IPS-20b (cell line): ENCODE results near the gene ZNF791.

Experiments used
- H3K27ac ChIP-seq: one replicate; pipeline ENCODE4 v1.5.1; 2013; ENCODE audit warnings: low read length
- H3K27me3 ChIP-seq: 2 replicates; pipeline ENCODE4 v1.6.1; 2013; ENCODE audit warnings: mild to moderate bottlenecking, low read length, inconsistent platforms; ENCODE audit not compliant: insufficient read depth
- H3K36me3 ChIP-seq: 2 replicates; pipeline ENCODE4 v1.6.1; 2013; ENCODE audit warnings: low read depth, mild to moderate bottlenecking, inconsistent platforms, low read length, moderate library complexity; ENCODE audit not compliant: insufficient read depth
- H3K4me1 ChIP-seq: 2 replicates; pipeline ENCODE4 v1.6.1; 2013; ENCODE audit warnings: mild to moderate bottlenecking, control low read depth, inconsistent platforms, low read length, moderate library complexity; ENCODE audit not compliant: insufficient read depth
- H3K4me3 ChIP-seq: 2 replicates; pipeline ENCODE4 v1.5.1; 2013; ENCODE audit warnings: mild to moderate bottlenecking, low read length, inconsistent platforms
- H3K9ac ChIP-seq: 2 replicates; pipeline ENCODE4 v1.6.1; 2013; ENCODE audit warnings: low read depth, mild to moderate bottlenecking, inconsistent platforms, low read length, moderate library complexity
- H3K9me3 ChIP-seq: 2 replicates; pipeline ENCODE4 v1.6.1; 2013; ENCODE audit warnings: mild to moderate bottlenecking, low read depth, low read length, inconsistent platforms; ENCODE audit not compliant: insufficient read depth

The ZNF791 gene

DNA sequence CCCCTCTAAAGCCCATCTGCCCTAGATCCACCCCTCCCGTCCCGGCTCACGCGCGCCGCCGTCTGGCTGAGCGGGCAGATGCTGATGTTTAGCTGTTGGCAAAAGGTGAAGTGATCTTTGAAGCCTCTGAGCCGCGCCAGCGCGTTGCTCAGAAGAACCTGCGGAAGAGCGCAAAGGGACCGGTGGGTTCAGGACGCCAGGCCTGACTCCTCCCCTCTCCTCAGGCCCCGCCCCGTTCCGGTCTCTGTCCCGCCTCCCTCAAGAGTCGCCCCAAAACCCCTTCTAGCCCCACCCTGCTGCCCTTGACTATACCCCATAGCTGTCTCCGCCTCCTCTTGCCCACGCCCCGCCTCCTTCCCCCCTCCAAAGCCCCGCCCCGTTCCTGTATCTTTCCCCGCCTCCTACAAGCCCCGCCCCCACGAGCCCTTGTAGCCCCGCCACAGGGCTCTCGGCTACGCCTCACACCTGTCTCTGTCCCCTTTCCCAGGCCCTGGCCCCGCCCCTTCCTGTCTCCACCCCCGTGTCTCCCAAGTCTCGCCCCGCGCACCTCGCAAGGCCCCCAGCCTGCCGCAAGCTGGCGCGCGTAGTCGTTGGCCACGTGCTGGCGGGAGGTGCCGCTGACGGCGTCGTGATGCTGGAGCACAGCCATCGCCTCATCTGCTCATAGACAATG, 46.3 kb downstream of the ZNF791 start:
- H3K36me3 ChIP-seq = peaks cover 36% of the 10 kb centered on the region
- no peak overlapping the region for H3K4me3 ChIP-seq
- no peak overlapping the region for H3K27ac ChIP-seq
- H3K9ac ChIP-seq = no peak overlapping the region
- H3K27me3 ChIP-seq = no peaks in the 10 kb centered on the region
- H3K9me3 ChIP-seq = no peaks in the 10 kb centered on the region
- H3K4me1 ChIP-seq = no peaks in the 10 kb centered on the region

DNA sequence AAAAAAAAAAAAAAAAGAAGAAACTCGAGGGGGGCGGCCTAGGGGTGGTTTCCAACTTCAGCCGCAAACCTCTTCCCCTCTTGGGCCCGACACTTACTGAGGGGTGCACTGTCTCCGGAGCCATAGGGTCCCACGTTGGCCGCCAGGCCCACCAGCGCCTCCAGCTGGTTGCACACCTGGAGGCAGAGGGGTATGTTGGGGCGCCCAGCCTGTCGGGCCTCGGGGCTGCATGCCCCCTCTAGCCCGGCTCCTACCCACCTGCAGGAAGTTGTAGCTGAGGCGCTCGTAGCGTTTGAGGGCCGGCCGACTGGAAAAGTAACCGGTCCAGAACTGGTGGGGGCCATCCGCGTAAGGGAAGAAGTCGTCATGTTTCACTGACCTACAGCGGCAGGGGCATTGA, 47.2 kb downstream of the ZNF791 start:
- no peak overlapping the region for H3K27ac ChIP-seq
- no peaks in the 10 kb centered on the region for H3K4me1 ChIP-seq
- no peak overlapping the region for H3K9ac ChIP-seq
- no peaks in the 10 kb centered on the region for H3K9me3 ChIP-seq
- H3K36me3 ChIP-seq = peaks cover 36% of the 10 kb centered on the region
- H3K4me3 ChIP-seq = no peak overlapping the region
- H3K27me3 ChIP-seq = no peaks in the 10 kb centered on the region

DNA sequence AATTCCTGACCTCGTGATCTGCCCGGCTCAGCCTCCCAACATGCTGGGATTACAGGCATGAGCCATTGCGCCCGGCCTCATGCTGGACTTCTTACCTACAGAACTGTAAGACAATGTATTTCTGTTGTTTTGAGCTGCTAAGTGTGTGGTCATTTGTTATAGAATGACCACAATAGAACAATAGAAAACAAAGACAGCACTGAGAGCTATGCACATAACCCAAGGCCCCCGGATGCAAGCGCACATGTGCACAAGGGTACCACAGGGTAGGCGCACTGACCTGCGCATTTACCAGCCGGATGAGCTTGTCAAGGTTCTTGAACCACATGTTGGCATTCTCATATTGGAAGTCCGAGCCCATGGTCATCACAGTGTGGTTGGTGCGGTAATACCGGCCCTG, 50.3 kb downstream of the ZNF791 start:
- H3K4me1 ChIP-seq = no peaks in the 10 kb centered on the region
- H3K36me3 ChIP-seq = peaks cover 43% of the 10 kb centered on the region
- H3K4me3 ChIP-seq = no peak overlapping the region

DNA sequence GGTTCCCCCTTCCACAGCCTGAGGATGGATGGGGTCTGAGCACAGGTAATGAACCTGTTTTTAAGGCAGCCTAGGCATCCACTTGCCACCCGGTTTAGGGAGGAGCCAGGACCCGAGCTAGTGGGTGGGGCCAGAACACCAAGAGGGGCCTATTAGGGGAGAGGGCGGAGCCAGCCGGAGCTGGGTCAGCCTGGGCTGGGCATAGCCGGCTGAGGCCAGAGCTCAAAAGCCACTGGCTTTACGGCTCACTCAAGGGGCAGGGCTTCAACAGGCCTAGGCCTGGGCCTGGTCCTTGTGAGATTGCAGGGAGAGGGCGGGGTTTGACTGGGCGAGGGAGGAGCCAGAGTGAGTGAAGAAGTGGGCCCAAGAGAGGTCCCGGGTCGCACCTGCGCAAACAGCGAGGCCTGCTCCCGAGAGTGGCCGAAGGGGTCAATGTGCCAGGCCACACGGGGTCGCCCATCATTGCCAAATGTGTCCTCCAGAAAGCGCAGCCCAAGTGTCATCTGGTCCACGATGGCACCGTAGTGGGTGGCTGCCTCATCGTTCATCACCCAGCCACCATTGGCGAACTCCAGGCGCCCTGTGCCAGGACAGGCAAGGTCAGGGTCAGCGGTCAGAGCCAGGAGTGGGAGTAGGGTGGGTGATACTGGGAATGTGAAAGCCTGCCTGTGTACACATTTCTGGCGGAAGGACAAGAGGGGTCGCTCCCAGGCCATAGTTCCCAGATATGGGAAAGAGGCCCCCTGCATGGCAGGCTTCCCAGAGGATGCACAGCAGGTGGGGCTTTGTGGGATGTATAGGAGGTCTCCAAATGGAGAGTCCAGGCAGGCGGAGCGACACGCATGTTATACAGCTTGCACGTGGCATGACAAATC, 53.9 kb downstream of the ZNF791 start:
- Histone ChIP-seq H3K4me1 (no peaks in the 10 kb centered on the region), H3K27ac (no peak overlapping the region), H3K9me3 (no peaks in the 10 kb centered on the region), H3K36me3 (peaks cover 35% of the 10 kb centered on the region), H3K4me3 (no peak overlapping the region), H3K9ac (no peak overlapping the region), H3K27me3 (no peaks in the 10 kb centered on the region)

More for the DNA sequence above, 50.3 kb downstream of the ZNF791 start:
- Histone ChIP-seq H3K27ac (no peak overlapping the region), H3K27me3 (no peaks in the 10 kb centered on the region), H3K9ac (no peak overlapping the region), H3K9me3 (no peaks in the 10 kb centered on the region)

DNA sequence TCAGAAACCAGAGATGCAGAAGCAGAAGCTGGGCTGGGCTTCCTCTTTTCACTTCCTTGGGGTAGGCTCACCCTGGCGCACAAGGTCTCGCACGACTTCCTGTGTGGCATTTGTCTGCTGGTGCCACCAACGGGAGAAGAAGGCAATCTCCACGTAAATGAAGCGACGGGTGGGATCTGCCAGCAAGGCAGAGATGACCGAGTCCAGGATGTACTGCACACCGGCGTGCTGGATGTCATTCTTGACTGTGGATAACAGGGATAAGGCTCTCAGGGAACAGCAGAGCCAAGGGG, 54.5 kb downstream of the ZNF791 start:
- Histone ChIP-seq H3K27me3 (no peaks in the 10 kb centered on the region), H3K4me1 (0 out of 2 replicates have a peak, but pooled peaks cover under 1% of the 10 kb centered on the region), H3K4me3 (no peak overlapping the region), H3K36me3 (peaks cover 35% of the 10 kb centered on the region), H3K9me3 (no peaks in the 10 kb centered on the region), H3K9ac (no peak overlapping the region), H3K27ac (no peak overlapping the region)

DNA sequence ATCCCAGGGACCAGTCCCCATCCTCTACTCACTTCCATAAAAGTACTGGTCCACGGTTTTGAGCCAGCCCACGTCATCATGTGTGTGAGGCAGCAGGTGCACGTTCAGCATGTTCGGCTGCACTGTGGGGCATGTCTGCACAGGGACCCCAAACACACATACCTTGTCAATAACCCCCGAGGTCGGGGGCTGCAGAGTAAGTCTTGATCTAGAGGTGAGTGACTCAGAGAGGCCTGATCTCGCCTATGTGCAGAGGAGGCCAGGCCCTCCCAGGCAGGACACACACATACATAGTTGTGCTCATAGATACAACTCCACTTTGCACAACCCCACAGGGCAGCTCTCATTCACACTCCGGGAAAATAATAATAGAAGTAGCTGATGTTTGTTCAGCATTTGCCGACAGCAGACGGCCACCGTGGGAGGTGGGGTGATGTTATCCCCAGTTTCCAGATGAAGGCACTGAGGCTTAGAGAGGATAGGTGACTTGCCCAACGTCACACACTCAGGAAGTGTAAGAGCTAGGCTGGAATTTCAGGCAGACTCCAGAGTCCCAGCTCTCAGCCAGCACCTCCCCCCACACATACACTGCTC, 55.0 kb downstream of the ZNF791 start:
- Histone ChIP-seq H3K9ac (peak overlapping the region; percentile 92; the same call in 1 of the 2 replicates), H3K9me3 (no peaks in the 10 kb centered on the region), H3K27ac (peak overlapping the region; percentile 71), H3K36me3 (peaks cover 39% of the 10 kb centered on the region), H3K4me1 (0 out of 2 replicates have a peak, but pooled peaks cover 5% of the 10 kb centered on the region), H3K27me3 (no peaks in the 10 kb centered on the region), H3K4me3 (peak overlapping the region; percentile 98)

DNA sequence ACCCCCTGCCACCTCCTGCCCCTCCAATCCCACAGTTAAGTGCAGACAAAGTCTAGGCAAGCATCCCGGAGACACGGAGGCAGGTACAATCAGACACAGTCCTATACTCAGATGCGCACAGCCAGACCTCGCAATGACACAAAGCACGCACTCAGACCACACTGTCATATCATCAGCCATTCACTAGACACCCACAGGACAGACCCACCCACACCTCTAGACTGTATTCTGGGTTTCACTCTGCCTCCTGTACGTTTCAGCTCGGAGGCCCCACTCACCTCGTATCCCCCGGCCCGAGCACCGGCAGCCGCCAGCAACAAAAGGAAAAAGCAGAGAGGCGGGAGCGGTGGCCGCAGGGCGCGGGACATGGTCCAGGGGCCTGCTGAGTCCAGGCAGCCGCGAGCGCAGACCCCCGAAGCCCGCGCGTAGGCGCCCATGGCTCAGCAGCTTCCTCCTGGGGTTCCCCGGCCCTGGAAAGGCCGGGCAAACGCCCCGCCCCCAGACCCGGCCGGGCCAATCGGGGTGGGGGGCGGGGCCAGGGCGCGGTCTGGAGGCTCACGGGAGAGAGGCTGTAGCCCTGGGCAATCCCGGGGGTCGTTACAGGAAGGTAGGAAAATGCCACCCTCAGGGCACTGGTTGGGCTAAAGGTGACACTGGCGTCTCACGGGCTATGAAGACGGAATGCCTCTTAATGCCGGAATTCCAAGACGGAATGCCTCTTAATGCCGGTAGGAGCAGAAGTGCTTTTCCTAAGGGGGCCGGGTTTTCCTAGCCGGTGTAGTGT, 55.7 kb downstream of the ZNF791 start, which contains the start of the genes MAN2B1 and WDR83:
Gene MAN2B1, minus strand, starts transcription at position 478 of the 784 bp plus-strand sequence. Its CDS starts 41 bp downstream, at position 437.
Gene WDR83, plus strand, starts transcription at position 543 of the 784 bp plus-strand sequence. CDS start 2,984 bp downstream, outside the sequence.
- H3K36me3 ChIP-seq = peaks cover 34% of the 10 kb centered on the region
- H3K27me3 ChIP-seq = no peaks in the 10 kb centered on the region

DNA sequence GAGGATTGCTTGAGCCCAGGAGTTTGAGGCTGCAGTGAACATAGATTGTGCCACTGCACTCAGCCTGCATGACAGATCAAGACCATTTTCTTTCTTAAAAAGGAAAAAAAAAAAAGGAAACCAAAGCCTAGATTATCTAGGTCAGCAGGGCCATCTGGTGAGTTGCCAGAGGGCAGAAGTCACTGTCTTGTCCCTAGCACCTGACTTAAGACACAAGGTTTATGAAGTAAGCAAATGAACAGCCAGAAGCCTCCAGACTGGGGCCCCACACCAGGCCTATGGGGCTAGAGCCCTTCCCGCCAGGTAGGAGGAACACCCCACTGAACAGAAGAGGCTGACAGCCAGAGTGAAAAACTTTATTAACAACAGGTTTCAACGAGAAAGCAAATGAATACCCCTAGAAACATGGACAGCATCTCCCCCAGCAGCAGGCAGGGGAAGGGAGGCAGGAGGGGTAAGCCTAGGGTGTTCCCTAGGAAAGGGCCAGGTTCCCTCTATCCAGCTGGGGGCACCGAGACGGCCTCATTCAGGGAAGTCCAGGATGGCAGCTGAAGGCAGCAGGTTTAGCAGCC, 57.1 kb downstream of the ZNF791 start:
- Histone ChIP-seq H3K36me3 (peaks cover 34% of the 10 kb centered on the region), H3K9ac (no peak overlapping the region), H3K27me3 (no peaks in the 10 kb centered on the region), H3K4me1 (0 out of 2 replicates have a peak, but pooled peaks cover 5% of the 10 kb centered on the region), H3K9me3 (no peaks in the 10 kb centered on the region), H3K4me3 (peak overlapping the region; percentile 98; the same call in 1 of the 2 replicates), H3K27ac (no peak overlapping the region)

More for the DNA sequence above, 55.7 kb downstream of the ZNF791 start, which contains the start of the genes MAN2B1 and WDR83:
- H3K9me3 ChIP-seq = no peaks in the 10 kb centered on the region
- H3K27ac ChIP-seq = peak within 1 kb of the TSS; percentile 71
- 0 out of 2 replicates have a peak, but pooled peaks cover 5% of the 10 kb centered on the region for H3K4me1 ChIP-seq
- peak within 1 kb of the TSS; percentile 92 for H3K9ac ChIP-seq
- H3K4me3 ChIP-seq = peak within 1 kb of the TSS; percentile 98

DNA sequence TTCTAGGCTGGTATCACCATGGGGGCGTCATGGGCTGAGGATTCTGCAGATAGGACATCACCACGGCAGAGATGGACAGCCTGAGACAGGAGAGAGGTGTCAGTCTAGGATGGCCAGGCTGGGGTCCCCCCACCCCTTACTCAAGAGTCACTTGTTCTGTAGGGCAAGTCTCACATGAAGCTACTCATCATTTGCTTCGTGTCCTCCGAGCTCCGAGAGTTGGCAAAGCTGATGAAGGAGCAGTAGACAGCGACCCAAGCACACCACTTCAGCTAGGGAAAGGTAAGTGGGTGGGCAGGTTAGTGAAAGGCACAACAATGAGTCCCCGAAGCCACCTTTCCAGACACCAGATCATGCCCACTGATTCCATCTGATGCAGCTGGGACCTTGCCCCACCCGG, 57.6 kb downstream of the ZNF791 start:
- Histone ChIP-seq H3K27me3 (no peaks in the 10 kb centered on the region), H3K9ac (peak overlapping the region; percentile 97; the same call in 1 of the 2 replicates), H3K4me3 (peak overlapping the region; percentile 95), H3K9me3 (no peaks in the 10 kb centered on the region), H3K27ac (no peak overlapping the region), H3K36me3 (peaks cover 33% of the 10 kb centered on the region), H3K4me1 (0 out of 2 replicates have a peak, but pooled peaks cover 5% of the 10 kb centered on the region)

DNA sequence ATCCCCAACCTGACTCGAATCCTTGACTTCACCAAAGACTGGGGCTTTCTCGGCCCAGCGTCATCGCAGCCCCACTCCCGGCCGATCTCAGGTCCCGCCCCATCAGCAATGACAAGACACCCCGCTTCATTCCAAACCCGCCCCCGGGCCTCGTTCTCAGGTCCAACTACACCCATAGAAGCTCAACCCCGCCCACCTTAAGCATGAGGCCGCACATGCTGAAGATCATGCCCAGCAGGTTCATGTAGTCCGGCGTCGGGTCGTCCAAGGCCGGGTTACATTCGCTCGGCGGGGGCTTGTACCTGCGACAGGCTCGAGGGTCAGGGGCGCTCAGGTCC, 58.2 kb downstream of the ZNF791 start:
- H3K27me3 ChIP-seq = no peaks in the 10 kb centered on the region
- peak overlapping the region; percentile 97 for H3K9ac ChIP-seq

More for the DNA sequence above, 58.2 kb downstream of the ZNF791 start:
- H3K36me3 ChIP-seq = peaks cover 32% of the 10 kb centered on the region
- no peaks in the 10 kb centered on the region for H3K9me3 ChIP-seq
- peak overlapping the region; percentile 95 for H3K4me3 ChIP-seq
- H3K27ac ChIP-seq = no peak overlapping the region
- H3K4me1 ChIP-seq = 0 out of 2 replicates have a peak, but pooled peaks cover 5% of the 10 kb centered on the region
